Activated CD8-positive, alpha-beta memory T cell treated with anti-CD3 and anti-CD28 coated beads for 36 hours (primary cell): ENCODE data around the gene ARHGAP42. TPM values are rescaled to one million over a fixed set of nuclear protein-coding genes. Genes with fewer than 3 reads are reported as not detected.

ENCODE experiments used
- CTCF ChIA-PET: fragments of 350-600 bp; sonication (Branson Sonifier 250); formaldehyde crosslinking; loops from one replicate; lab custom pipeline; 2021; ENCODE audit warnings: antibody characterized with exemption; lab: Charles Lee
- POLR2A ChIA-PET: fragments of 350-600 bp; sonication (Branson Sonifier 250); formaldehyde crosslinking; loops from one replicate; lab custom pipeline; 2021; ENCODE audit warnings: antibody characterized with exemption; lab: Charles Lee
- total RNA-seq, 2 experiments: library from RNA; stranded (reverse); gene quantifications; one replicate each; pipeline ENCODE4 v1.2.3, GENCODE V29; 2021

The ARHGAP42 gene
- total RNA-seq, 2 experiments from 2014 or later: 0.34 to 0.44 TPM

DNA sequence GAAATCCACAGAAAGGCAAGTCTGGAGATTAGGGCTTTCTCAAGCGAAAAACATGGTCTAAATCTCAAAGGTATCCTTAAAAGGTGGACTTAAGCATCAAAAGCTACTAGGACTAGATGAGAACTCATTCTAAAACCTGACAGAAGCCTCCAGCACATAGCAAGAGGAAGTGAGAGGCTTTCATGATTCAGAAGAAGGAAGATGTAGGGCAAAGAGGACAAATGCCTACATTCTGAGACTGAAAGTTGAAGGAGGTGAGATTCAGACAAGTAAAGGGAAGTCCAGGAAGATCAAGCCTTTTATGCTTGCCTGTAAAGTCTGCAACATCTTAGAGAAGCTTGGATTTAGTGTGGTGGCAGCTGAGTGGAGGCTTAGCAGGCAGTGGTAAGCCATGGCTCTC lies 343.6 kb downstream of the ARHGAP42 start:
- CTCF ChIA-PET: no interaction called here
- POLR2A ChIA-PET: no interaction called here

GRCh38 chr11:101031713-101032112 lies 344.6 kb downstream of the ARHGAP42 start:
- CTCF ChIA-PET: no interaction called here
- POLR2A ChIA-PET: no interaction called here

- CTCF ChIA-PET: no interaction called here
- POLR2A ChIA-PET: no interaction called here
Measured at GRCh38 chr11:101032991-101033390, 345.9 kb downstream of the ARHGAP42 start.

DNA sequence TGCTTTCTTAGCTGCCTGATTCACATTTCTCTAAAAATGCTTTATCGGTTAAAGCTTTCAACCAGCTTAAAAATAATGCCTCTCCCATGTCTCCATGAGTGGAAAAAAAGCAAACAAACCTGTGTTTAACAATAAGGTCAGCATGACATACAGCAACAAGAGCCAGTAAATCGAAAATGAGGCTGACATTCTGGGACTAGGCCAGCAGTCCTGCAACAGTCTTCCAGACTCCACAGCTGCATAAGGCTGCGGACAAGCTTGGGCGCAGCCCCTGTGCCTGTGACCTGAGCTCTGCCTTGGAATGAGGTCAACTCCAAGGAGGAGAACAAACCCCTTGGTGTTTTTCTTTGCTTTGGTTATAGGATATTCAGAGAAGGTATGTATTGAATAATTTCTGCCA lies 347.0 kb downstream of the ARHGAP42 start:
- CTCF ChIA-PET: no interaction called here
- POLR2A ChIA-PET: no interaction called here

DNA sequence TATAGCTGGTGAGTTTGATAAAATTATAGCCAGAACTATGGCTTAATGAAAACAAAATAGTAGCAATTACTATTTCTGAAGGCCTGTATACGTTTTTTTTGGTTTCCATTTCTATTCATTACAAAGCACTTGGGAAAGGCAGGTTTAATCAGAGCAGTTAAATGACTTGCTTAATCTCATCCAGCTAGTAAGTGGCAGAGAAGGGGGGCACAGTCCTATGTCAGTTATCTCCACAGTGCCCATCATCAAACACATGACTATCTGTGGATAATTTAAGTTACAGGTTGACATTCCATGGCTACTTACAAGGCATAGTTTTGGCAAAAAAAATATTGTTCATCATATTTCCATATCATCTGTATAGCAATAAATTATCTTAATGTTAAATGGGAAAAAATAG lies 348.8 kb downstream of the ARHGAP42 start:
- CTCF ChIA-PET: no interaction called here
- POLR2A ChIA-PET: no interaction called here
